HG03025 (cell line): ENCODE data around the gene ZNF165.
"Not testable (repeated sequence)": the region's sequence is repeated elsewhere in the genome, so short reads cannot be mapped to it uniquely, and the experiment has no call there.

Experiments used
- ATAC-seq: cut with Tn5 transposase; IDR thresholded peaks from one replicate; pipeline ENCODE4 v1.9.1; 2021; ENCODE audit warnings: mild to moderate bottlenecking, moderate library complexity; ENCODE audit not compliant: unreplicated experiment, low FRiP score

Gene ZNF165

GRCh38 chr6:28080381-28080630, at the start of gene ZNF165:
TSS of gene ZNF165 (plus strand) at chr6:28080568. CDS start at chr6:28085481, 4,913 bp downstream.
- ATAC-seq, result peak; percentile 21

- ATAC-seq, result no peak
These were observed 26.8 kb upstream of the ZNF165 start for GRCh38 chr6:28053584-28053983.

GRCh38 chr6:28060405-28060804, 20.0 kb upstream of the ZNF165 start:
- no peak for ATAC-seq

GRCh38 chr6:28064272-28064671, 16.1 kb upstream of the ZNF165 start:
- ATAC-seq, result no peak

GRCh38 chr6:28068067-28068466, 12.3 kb upstream of the ZNF165 start:
- ATAC-seq, result no peak

- not testable (repeated sequence) for ATAC-seq
These were observed 9.4 kb upstream of the ZNF165 start for GRCh38 chr6:28070968-28071367.

- no peak for ATAC-seq
These were observed 2.3 kb upstream of the ZNF165 start for GRCh38 chr6:28078050-28078449.

GRCh38 chr6:28078836-28079235, 1.5 kb upstream of the ZNF165 start:
- no peak for ATAC-seq

GRCh38 chr6:28080631-28081485, 490 bp downstream of the ZNF165 start:
- peak; percentile 75 for ATAC-seq

- ATAC-seq, result peak; percentile 32
These were observed 1.1 kb downstream of the ZNF165 start for GRCh38 chr6:28081486-28081751.

- no peak for ATAC-seq
These were observed 2.6 kb downstream of the ZNF165 start for GRCh38 chr6:28082939-28083338.

- ATAC-seq, result no peak
These were observed 8.7 kb downstream of the ZNF165 start for GRCh38 chr6:28089054-28089453.

GRCh38 chr6:28090917-28091586, 10.7 kb downstream of the ZNF165 start:
- ATAC-seq, result no peak

GRCh38 chr6:28102222-28102621, 21.9 kb downstream of the ZNF165 start:
- not testable (repeated sequence) for ATAC-seq

- ATAC-seq, result not testable (repeated sequence)
These were observed 22.3 kb downstream of the ZNF165 start for GRCh38 chr6:28102699-28103098.

GRCh38 chr6:28104392-28105244, 24.2 kb downstream of the ZNF165 start:
- peak; percentile 99 for ATAC-seq

- peak; percentile 15 for ATAC-seq
These were observed 24.9 kb downstream of the ZNF165 start for GRCh38 chr6:28105245-28105639.

- no peak for ATAC-seq
These were observed 27.1 kb downstream of the ZNF165 start for GRCh38 chr6:28107506-28107905.

- no peak for ATAC-seq
These were observed 31.6 kb downstream of the ZNF165 start for GRCh38 chr6:28111964-28112363.

GRCh38 chr6:28115799-28116198, 35.4 kb downstream of the ZNF165 start:
- no peak for ATAC-seq

GRCh38 chr6:28117386-28118050, 37.1 kb downstream of the ZNF165 start:
- ATAC-seq, result no peak
